Natural killer cell (primary cell): ENCODE results near the gene ENGASE. TPM values are rescaled to one million over a fixed set of nuclear protein-coding genes. Genes with fewer than 3 reads are reported as not detected.

ENCODE experiments used
- ATAC-seq, 3 donors: fragments of 150-1000 bp in 2 of 3; fragments of 200-7000 bp in 1 of 3; cut with Tn5 transposase; 1 replicate in 1 of 3; 2 replicates in 2 of 3; pipeline ENCODE4 v1.10.0; 2021; ENCODE audit warnings: mild to moderate bottlenecking in 2 of 3, moderate library complexity in 2 of 3
- DNase-seq, 2 donors: peaks; one replicate each; pipeline versions ENCODE4 v3.0.0 to v3.0.0-alpha.2; 2013 to 2021; ENCODE audit warnings: mixed read lengths in 1 of 2
- H3K27ac ChIP-seq: one replicate; pipeline ENCODE4 v1.5.1; 2013; ENCODE audit warnings: mild to moderate bottlenecking, low read length
- H3K27me3 ChIP-seq: one replicate; pipeline ENCODE4 v1.6.1; 2013; ENCODE audit warnings: low read length; ENCODE audit not compliant: control insufficient read depth, insufficient read depth
- H3K36me3 ChIP-seq: one replicate; pipeline ENCODE4 v1.6.1; 2013; ENCODE audit warnings: low read length; ENCODE audit not compliant: control insufficient read depth, insufficient read depth
- H3K4me1 ChIP-seq: one replicate; pipeline ENCODE4 v1.6.1; 2013; ENCODE audit warnings: low read length; ENCODE audit not compliant: control insufficient read depth, insufficient read depth
- H3K4me3 ChIP-seq: one replicate; pipeline ENCODE4 v1.5.1; 2013; ENCODE audit warnings: low read length
- H3K9me3 ChIP-seq: one replicate; pipeline ENCODE4 v1.6.1; 2013; ENCODE audit warnings: low read length; ENCODE audit not compliant: control insufficient read depth, insufficient read depth
- H3K27ac Mint-ChIP-seq, 2 donors: one replicate each; pipeline ENCODE4 v1.8.0; 2022; ENCODE audit warnings: mild to moderate bottlenecking in 2 of 2, mixed read lengths in 2 of 2, moderate library complexity in 1 of 2
- H3K27me3 Mint-ChIP-seq, 2 donors: one replicate each; pipeline ENCODE4 v1.8.0; 2022; ENCODE audit warnings: low read depth in 2 of 2, mixed read lengths in 2 of 2
- H3K36me3 Mint-ChIP-seq: one replicate; pipeline ENCODE4 v1.8.0; 2022; ENCODE audit warnings: mixed read lengths
- H3K4me1 Mint-ChIP-seq, 2 donors: one replicate each; pipeline ENCODE4 v1.8.0; 2022; ENCODE audit warnings: mixed read lengths in 2 of 2
- H3K4me3 Mint-ChIP-seq: one replicate; pipeline ENCODE4 v1.8.0; 2022; ENCODE audit warnings: mild to moderate bottlenecking, moderate library complexity, mixed read lengths
- H3K9me3 Mint-ChIP-seq, 2 donors: one replicate each; pipeline ENCODE4 v1.8.0; 2022; ENCODE audit warnings: mixed read lengths in 2 of 2
- CTCF ChIP-seq: fragments of 200-600 bp; IDR thresholded peaks from one replicate; pipeline ENCODE4 v1.8.0; 2022; ENCODE audit warnings: antibody characterized with exemption
- whole genome bisulfite sequencing: methylation state at CpG from one replicate; pipeline ENCODE4 v1.1.7; 2013; ENCODE audit warnings: missing lambda C conversion rate; ENCODE audit not compliant: insufficient coverage; 5-methylcytosine and 5-hydroxymethylcytosine counted together
- intact Hi-C: fragments of 100-400 bp; cut with micrococcal nuclease; formaldehyde crosslinking; loops from one replicate; pipeline ENCODE4 v1.14.2; 2022
- total RNA-seq, 4 donors: library from RNA; stranded (reverse); fragments of 120-200 nt in 1 of 4; gene quantifications; one replicate each; pipeline versions ENCODE4 v1.2.3 to v1.2.4, GENCODE V29; 2013 to 2022

The ENGASE gene
- total RNA-seq, 3 donors from 2014 or later (not counting 1 experiment from before 2014, with no cell fraction given) = 56.0 to 86.4 (median 56.9) TPM

GRCh38 chr17:79131701-79132100, 57.1 kb downstream of the ENGASE start:
- DNase-seq = no peak
- Histone ChIP-seq H3K27me3 (no peaks in the 10 kb centered on the region), H3K4me3 (no peak overlapping the region), H3K36me3 (no peaks in the 10 kb centered on the region), H3K9me3 (no peaks in the 10 kb centered on the region), H3K4me1 (no peaks in the 10 kb centered on the region), H3K27ac (no peak overlapping the region)
- H3K36me3 Mint-ChIP-seq = no peaks in the 10 kb centered on the region
- no peaks in the 10 kb centered on the region for H3K4me1 Mint-ChIP-seq
- intact Hi-C loops = no loop called here
- no peak for TF ChIP-seq CTCF
- H3K4me3 Mint-ChIP-seq = no peak overlapping the region
- H3K9me3 Mint-ChIP-seq = no peaks in the 10 kb centered on the region
- no peak overlapping the region for H3K27ac Mint-ChIP-seq
- H3K27me3 Mint-ChIP-seq = no peaks in the 10 kb centered on the region
- no peak for ATAC-seq
- WGBS = 88% methylated on average over 8 of the region's 8 CpGs

- Mint-ChIP-seq H3K36me3 (no peaks in the 10 kb centered on the region), H3K27ac (no peak overlapping the region), H3K4me3 (no peak overlapping the region), H3K27me3 (no peaks in the 10 kb centered on the region), H3K4me1 (no peaks in the 10 kb centered on the region), H3K9me3 (no peaks in the 10 kb centered on the region)
- Histone ChIP-seq H3K36me3 (no peaks in the 10 kb centered on the region), H3K4me1 (no peaks in the 10 kb centered on the region), H3K4me3 (no peak overlapping the region), H3K27me3 (no peaks in the 10 kb centered on the region), H3K27ac (no peak overlapping the region), H3K9me3 (no peaks in the 10 kb centered on the region)
- ATAC-seq (no peak), DNase-seq (no peak)
- intact Hi-C loops = no loop called here
- WGBS = 79% methylated on average over 36 of the region's 36 CpGs
- no peak for TF ChIP-seq CTCF
Observed at GRCh38 chr17:79132271-79133064, 57.8 kb downstream of the ENGASE start.

GRCh38 chr17:79133214-79133613, 58.6 kb downstream of the ENGASE start:
- 92% methylated on average over 1 of the region's 1 CpG for WGBS
- Histone ChIP-seq H3K4me3 (no peak overlapping the region), H3K9me3 (no peaks in the 10 kb centered on the region), H3K36me3 (no peaks in the 10 kb centered on the region), H3K27ac (no peak overlapping the region), H3K27me3 (no peaks in the 10 kb centered on the region), H3K4me1 (no peaks in the 10 kb centered on the region)
- H3K27ac Mint-ChIP-seq = no peak overlapping the region
- H3K4me3 Mint-ChIP-seq = no peak overlapping the region
- H3K36me3 Mint-ChIP-seq = no peaks in the 10 kb centered on the region
- H3K9me3 Mint-ChIP-seq = no peaks in the 10 kb centered on the region
- DNase-seq (no peak), ATAC-seq (no peak)
- TF ChIP-seq CTCF = no peak
- peaks cover 0 to 4% of the 10 kb centered on the region in 2 donors for H3K4me1 Mint-ChIP-seq
- intact Hi-C loops = no loop called here
- H3K27me3 Mint-ChIP-seq = no peaks in the 10 kb centered on the region

- H3K4me1 Mint-ChIP-seq = peaks cover 0 to 9% of the 10 kb centered on the region in 2 donors
- H3K4me1 ChIP-seq = no peaks in the 10 kb centered on the region
- H3K27me3 Mint-ChIP-seq = no peaks in the 10 kb centered on the region
- no peak overlapping the region for H3K27ac Mint-ChIP-seq
- H3K27me3 ChIP-seq = no peaks in the 10 kb centered on the region
- H3K9me3 Mint-ChIP-seq = no peaks in the 10 kb centered on the region
- no peaks in the 10 kb centered on the region for H3K36me3 Mint-ChIP-seq
- DNase-seq (no peak), ATAC-seq (no peak)
- no peak for TF ChIP-seq CTCF
- H3K36me3 ChIP-seq = no peaks in the 10 kb centered on the region
- H3K4me3 ChIP-seq = no peak overlapping the region
- 82% methylated on average over 7 of the region's 7 CpGs for WGBS
- H3K4me3 Mint-ChIP-seq = no peak overlapping the region
- H3K27ac ChIP-seq = no peak overlapping the region
- intact Hi-C loops = no loop called here
- no peaks in the 10 kb centered on the region for H3K9me3 ChIP-seq
Observed at GRCh38 chr17:79133985-79134384, 59.4 kb downstream of the ENGASE start.
